Erythroblast (primary cell): ENCODE measurements around the gene DHX16.

Source experiments
- GATA1 ChIP-seq: IDR thresholded peaks from 2 replicates; pipeline ENCODE4 v1.6.1; 2011; ENCODE audit warnings: low read depth, mild to moderate bottlenecking, control low read depth, low read length, moderate library complexity
- POLR2A ChIP-seq: IDR thresholded peaks from 2 replicates; pipeline ENCODE4 v1.6.1; 2011; ENCODE audit warnings: mild to moderate bottlenecking, low read length

DNA sequence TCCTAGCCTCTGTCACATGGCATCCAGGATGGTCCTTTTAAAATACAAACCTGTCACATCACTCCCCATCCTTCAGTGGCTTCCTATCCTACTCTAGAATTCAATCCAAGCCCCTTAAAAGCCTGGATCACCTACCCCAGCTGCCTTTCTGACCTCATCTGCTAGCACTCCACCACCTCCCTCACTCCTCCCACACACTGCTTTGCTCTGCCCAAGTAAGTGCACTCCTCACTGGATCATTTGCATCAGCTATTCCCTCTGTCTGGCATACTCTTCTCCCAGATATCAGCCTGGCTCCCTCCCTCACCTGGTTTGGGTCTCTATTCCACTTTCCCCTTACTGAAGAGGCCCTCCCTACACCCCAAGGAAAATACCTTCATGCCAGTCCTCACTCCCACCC is 15.4 kb downstream of the DHX16 start:
- TF ChIP-seq POLR2A (no peak), GATA1 (no peak)
